ENCODE data around the gene RAET1G.
"Not testable (repeated sequence)": the region's sequence is repeated elsewhere in the genome, so short reads cannot be mapped to it uniquely, and the experiment has no call there.

Gene RAET1G

GRCh38 chr6:149951096-149951495 is 28.2 kb upstream of the RAET1G start:
- no peak for DNase-seq
- TF ChIP-seq CTCF (IDR thresholded peaks at IDR 0.05; ENCODE audit: low read depth, low read length), result no peak

GRCh38 chr6:149950423-149950822 is 27.5 kb upstream of the RAET1G start:
- TF ChIP-seq CTCF (IDR thresholded peaks at IDR 0.05; ENCODE audit: low read depth, low read length), result no peak
- Histone ChIP-seq H3K27me3 (peaks cover 55% of the 10 kb centered on the region), H3K9me3 (no peaks in the 10 kb centered on the region), H3K36me3 (no peaks in the 10 kb centered on the region), H3K4me1 (no peaks in the 10 kb centered on the region), H3K4me3 (ENCODE audit: low read depth, low read length) (no peak overlapping the region)
- DNase-seq, result no peak

More at GRCh38 chr6:149951096-149951495, 28.2 kb upstream of the RAET1G start:
- H3K36me3 ChIP-seq, result no peaks in the 10 kb centered on the region
- H3K27me3 ChIP-seq, result peaks cover 62% of the 10 kb centered on the region
- H3K4me1 ChIP-seq, result no peaks in the 10 kb centered on the region
- H3K9me3 ChIP-seq, result no peaks in the 10 kb centered on the region
- no peak overlapping the region for H3K4me3 ChIP-seq (ENCODE audit: low read depth, low read length)

GRCh38 chr6:149948616-149949015 is 25.7 kb upstream of the RAET1G start:
- H3K27me3 ChIP-seq, result peaks cover 45% of the 10 kb centered on the region
- H3K36me3 ChIP-seq, result no peaks in the 10 kb centered on the region
- no peak for TF ChIP-seq CTCF (IDR thresholded peaks at IDR 0.05; ENCODE audit: low read depth, low read length)
- no peaks in the 10 kb centered on the region for H3K4me1 ChIP-seq
- H3K4me3 ChIP-seq (ENCODE audit: low read depth, low read length), result no peak overlapping the region
- H3K9me3 ChIP-seq, result no peaks in the 10 kb centered on the region
- DNase-seq, result no peak

- TF ChIP-seq CTCF (IDR thresholded peaks at IDR 0.05; ENCODE audit: low read depth, low read length), result no peak
- Histone ChIP-seq H3K4me1 (no peaks in the 10 kb centered on the region), H3K4me3 (ENCODE audit: low read depth, low read length) (no peak overlapping the region), H3K27me3 (peaks cover 39% of the 10 kb centered on the region), H3K9me3 (no peaks in the 10 kb centered on the region), H3K36me3 (no peaks in the 10 kb centered on the region)
- no peak for DNase-seq
These were observed 25.1 kb upstream of the RAET1G start for GRCh38 chr6:149948011-149948410.

GRCh38 chr6:149947533-149947932 is 24.6 kb upstream of the RAET1G start:
- not testable (repeated sequence) for H3K4me3 ChIP-seq (ENCODE audit: low read depth, low read length); H3K36me3 ChIP-seq; H3K4me1 ChIP-seq; H3K9me3 ChIP-seq; DNase-seq
- peaks cover 35% of the 10 kb centered on the region for H3K27me3 ChIP-seq

- DNase-seq; H3K4me1 ChIP-seq; H3K9me3 ChIP-seq; H3K4me3 ChIP-seq (ENCODE audit: low read depth, low read length); H3K36me3 ChIP-seq: not testable (repeated sequence)
- H3K27me3 ChIP-seq, result peaks cover 30% of the 10 kb centered on the region
These were observed 23.7 kb upstream of the RAET1G start for GRCh38 chr6:149946631-149947030.

GRCh38 chr6:149945276-149945675 is 22.4 kb upstream of the RAET1G start:
- H3K9me3 ChIP-seq; H3K4me1 ChIP-seq; H3K4me3 ChIP-seq (ENCODE audit: low read depth, low read length); H3K36me3 ChIP-seq; DNase-seq: not testable (repeated sequence)
- H3K27me3 ChIP-seq, result peaks cover 26% of the 10 kb centered on the region

- H3K4me1 ChIP-seq; H3K36me3 ChIP-seq; H3K9me3 ChIP-seq; DNase-seq; H3K4me3 ChIP-seq (ENCODE audit: low read depth, low read length): not testable (repeated sequence)
- peaks cover 33% of the 10 kb centered on the region for H3K27me3 ChIP-seq
These were observed 20.4 kb upstream of the RAET1G start for GRCh38 chr6:149943321-149943720.

Measured in BE2C (cell line).